EH (cell line): ENCODE results near the gene CPPED1.

Experiments
- DNase-seq: peaks from one replicate; pipeline ENCODE4 v3.0.0-alpha.2; 2015; ENCODE audit warnings: low read depth

CPPED1 gene

DNA sequence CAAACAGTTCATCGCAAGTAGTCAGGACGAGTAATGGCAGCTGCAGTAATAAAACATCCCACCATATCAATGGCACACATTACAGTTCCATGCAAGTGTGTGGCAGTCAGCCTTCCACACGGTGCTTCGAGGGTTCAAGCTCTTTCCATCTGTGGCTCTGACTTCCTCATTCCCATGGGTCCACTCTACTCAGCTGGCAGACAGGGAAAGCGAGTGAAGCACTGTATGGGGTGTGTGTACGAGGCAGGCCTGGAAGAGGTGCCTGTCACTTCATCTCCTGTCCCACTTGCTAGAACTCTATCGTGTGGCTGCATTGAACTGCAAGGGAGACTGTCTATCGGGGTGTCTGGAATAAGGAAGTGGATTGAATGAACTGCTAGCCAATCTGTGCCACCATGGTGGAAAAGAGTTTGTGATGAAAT, 160.6 kb downstream of the CPPED1 start:
- DNase-seq: no peak

DNA sequence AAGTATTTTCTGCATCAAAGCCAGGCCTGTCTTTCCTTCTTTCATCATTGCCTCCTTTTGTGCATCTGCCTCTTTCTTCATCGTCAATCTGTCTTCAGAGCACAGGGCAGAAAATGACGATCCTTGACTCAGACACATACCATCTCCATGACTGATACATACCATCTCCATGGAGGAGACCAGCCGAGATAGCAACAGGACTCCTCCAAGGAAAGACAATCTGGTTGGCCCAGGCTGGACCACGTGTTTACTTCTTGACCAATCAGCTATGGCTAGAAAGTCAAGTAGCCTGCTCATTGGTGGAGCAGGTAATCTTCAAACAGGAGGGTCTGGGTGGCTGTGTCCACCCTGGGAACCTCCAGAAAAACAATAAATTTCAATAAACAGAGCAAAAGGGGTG, 164.6 kb downstream of the CPPED1 start:
- DNase-seq: peak; percentile 85

DNA sequence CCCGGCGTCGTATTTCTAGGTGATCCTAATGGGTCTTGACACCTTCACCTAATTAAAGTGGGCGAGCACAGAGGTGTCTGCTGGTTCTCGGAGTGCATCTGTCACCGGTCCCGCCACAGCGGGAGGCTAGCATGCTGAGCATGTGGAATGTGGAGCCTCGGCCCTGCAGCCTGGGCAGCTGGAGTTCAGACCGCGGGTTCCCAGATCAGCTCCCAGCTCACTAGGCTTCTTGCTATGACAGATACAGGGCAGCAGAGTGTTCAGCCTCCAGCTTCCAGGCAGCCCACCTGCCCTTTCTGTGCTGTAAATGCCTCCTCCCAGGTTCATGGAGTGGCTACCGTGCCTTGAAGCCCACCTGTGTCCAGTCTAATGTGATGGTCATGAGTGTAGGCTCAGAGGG, 166.7 kb downstream of the CPPED1 start:
- peak; percentile 9 for DNase-seq

DNA sequence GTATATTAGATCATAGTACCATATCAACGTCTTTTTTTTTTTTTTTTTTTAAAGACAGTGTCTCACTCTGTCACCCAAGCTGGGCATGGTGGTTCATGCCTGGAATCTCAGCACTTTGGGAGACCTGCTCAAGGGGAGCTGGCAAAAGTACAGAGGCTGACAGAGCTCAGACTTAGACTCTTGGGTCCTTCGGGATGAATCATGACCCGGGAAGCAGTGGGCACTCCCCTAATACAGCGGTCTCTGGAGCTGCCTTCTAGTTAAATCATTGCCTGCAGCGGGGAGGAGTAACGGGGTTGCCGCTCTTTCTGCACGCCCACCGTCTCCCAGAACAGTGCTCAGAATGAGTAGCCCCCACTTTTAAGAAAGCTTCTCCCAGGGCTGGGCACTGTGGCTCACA, 174.4 kb downstream of the CPPED1 start:
- no peak for DNase-seq

DNA sequence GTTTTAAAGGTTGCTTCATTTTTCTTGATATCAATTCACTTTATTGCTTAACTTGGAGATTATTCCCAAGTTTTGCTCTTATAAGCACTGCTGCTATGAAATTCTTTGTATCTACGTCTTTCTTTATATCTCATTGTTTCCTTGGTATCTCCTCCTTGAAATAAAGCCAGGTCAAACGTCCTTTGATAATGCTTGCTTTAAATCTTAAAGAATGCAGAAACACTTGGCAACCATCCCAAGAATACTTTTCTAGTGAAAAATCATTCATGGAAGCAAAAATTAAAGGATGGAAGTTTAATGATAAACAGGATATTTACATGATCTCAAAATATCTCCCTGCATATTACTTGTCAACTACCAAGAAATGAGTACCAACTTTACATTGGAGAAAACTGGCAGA, 175.2 kb downstream of the CPPED1 start:
- peak; percentile 20 for DNase-seq

DNA sequence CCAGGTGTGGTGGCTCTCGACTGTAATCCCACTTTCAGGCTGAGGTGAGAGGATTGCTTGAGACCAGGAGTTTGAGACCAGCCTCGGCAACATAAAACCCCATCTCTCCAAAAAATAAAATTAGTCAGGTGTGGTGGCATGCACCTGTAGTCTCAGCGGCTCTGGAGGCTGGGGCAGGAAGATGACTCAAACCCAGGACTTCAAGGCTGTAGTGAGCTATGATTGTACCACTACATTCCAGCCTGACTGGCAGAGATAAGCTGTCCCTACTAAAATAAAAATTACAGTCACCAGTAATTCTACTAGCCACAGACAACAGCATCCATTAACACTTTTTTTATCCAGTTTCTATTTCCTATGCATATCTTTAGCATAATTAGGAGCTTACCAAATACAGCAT, 176.3 kb downstream of the CPPED1 start:
- DNase-seq: no peak

DNA sequence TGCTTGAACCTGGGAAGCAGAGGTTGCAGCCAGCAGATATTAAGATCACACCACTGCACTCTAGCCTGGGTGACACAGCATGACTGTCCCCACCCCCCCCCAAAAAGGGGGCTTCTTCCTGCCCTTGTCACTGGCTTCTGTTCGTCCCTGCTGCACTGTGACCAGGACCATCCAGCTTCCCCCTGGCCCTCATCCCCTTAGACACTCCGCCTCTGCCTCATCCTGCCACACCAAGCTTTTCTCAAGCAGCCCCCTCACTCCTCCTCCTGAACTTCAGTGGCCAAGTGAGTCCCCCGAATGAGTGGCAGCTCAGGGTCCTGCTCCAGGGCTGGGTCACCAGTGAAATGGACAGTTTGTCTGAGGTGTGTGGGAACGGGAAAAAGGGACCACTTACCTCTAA, 177.3 kb downstream of the CPPED1 start:
- no peak for DNase-seq

DNA sequence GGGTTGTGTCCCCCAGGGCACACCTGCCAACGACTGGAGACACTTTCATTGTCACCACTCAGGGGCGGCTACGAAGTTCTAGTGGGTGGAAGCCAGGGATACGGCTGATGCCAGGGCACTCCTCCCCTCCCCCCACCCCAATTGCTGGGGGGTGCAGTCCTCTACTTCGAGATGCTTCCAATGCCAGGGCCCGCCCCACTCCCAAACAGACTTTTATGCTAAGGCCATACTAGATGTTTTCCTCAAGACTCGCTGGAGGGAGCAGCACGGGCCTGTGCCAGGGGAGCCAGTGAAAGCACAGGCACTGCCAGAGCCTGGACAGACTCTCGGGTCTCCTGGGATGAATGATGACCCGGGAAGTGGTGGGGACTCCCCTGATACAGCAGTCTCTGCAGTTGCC, 178.0 kb downstream of the CPPED1 start:
- no peak for DNase-seq

DNA sequence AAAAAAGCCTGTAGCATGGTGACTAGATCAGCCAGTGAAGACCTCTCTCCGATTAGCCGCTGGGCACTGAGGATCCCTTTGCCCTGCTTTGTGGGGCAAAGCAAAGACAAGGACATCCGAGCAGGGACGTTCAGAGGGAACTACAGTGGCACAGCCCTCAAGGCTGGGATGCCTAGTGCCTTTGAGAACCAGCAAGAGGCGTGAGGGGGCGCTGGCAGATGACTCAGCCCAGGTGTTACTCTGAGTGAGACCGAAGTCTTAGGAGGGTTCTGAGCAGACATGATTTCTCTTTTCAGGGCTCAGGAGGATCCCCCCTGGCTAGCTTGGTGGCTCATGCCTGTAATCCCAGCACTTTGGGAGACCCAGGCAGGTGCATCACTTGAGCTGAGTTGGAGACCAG, 178.6 kb downstream of the CPPED1 start:
- no peak for DNase-seq

DNA sequence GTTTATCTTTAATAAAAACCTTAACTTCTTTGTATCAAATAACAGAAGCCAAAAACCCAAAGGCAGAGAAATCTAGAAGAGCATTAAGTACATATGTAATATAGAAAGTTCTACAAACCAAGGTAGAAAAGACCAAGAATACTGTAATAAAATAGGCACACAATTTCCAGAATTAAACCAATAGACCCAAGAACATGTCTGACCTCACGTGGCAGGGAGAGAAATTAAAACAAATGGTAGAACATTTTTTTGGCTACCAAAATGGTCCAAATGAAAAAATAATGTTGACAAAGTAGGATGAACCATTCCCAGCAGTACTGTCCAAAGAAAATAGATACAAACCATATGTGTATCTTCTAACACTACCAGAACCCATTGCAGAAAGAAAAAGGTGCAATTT, 183.5 kb downstream of the CPPED1 start:
- DNase-seq: no peak

DNA sequence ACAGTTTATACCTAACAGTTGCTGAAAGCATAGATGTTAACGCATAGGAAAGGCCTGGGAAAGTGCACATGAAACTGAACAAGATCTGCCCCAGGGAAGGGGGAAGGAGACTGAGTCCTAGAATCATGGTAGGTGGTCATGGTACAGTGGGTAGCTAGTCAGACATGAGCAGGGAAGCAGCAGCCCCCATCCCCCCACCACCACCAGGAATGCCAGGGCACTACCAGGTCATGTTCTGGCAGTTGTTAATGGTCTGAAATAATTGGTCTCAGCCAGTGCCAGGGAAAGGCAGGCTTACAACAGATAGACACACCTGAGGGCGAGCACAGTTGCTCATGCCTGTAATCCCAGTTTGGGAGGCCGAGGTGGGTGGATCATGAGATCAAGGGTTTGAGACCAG, 185.2 kb downstream of the CPPED1 start:
- no peak for DNase-seq

DNA sequence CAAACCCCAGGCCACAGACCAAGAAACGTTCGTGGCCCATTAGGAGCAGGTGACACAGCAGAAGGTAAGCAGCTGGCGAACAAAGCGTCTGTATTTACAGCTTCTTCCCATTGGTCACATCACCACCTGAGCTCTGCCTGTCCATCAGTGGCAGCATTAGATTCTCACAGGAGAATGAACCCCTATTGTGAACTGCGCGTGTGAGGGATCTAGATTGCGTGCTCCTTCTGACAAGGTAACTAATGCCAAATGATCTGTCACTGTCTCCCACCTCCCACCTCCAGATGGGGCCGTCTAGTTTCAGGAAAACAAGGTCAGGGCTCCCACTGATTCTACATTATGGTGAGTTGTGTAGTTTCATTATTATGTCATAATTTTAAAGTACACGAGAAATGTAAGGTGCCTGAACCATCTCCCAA, 186.3 kb downstream of the CPPED1 start:
- DNase-seq: no peak

DNA sequence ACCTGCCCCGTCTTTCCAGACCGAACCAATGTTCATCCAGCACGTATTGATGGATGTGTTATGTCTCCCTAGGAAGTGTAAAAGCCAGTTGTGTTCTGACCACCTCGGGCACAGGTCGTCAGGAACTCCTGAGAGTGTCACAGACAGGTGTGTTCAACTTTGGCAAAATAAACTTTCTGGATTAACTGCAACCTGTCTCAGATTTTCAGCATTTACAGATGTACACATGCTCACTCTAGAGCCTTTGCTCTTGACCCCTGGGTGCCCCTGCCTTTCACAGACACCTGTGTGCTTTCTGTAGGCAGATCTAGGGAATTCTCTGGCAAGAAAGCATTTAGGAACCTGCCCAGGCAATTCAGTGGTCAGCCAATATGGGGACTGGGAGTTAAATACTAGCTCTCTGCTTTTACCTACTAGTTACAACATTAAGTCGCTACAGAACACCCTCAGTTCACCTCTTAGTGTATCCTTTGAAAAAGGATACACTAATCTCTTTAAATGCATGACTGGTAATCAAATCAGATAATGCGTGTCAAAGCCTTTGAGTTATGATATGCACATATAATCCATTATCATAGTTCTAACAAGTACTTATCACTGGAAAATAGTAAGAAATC, 188.9 kb downstream of the CPPED1 start:
- no peak for DNase-seq

DNA sequence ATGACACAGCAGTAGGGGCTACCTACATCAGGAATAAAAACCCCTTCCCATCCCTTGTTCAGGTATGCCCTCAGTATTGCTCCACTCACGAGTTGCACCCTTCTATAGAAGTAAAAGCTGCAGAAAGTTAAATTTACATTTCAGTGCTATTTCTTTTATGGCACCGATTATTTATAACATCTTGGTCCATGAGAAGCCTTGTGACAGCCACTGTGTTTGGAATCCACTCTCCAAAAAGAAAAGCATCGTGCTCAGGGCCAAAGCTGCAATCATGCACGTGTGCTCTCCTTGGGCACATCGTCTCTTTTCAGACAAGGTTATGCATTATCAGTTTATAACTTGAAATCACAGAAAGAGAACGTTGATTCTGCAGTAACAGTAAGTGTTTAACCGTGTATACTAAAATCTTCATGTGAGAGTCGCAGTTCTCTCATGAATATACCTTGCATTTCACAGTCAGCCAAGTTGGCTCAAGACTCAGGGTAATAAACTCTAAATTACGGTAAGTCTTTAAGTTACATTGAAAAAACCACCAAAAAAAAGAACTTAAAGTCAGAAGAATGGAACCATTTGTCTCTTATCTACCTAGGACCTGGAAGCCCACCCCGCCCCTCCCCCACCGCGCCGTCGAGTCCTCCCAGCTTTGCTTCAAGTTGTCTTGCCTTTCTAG, 189.6 kb downstream of the CPPED1 start:
- no peak for DNase-seq

DNA sequence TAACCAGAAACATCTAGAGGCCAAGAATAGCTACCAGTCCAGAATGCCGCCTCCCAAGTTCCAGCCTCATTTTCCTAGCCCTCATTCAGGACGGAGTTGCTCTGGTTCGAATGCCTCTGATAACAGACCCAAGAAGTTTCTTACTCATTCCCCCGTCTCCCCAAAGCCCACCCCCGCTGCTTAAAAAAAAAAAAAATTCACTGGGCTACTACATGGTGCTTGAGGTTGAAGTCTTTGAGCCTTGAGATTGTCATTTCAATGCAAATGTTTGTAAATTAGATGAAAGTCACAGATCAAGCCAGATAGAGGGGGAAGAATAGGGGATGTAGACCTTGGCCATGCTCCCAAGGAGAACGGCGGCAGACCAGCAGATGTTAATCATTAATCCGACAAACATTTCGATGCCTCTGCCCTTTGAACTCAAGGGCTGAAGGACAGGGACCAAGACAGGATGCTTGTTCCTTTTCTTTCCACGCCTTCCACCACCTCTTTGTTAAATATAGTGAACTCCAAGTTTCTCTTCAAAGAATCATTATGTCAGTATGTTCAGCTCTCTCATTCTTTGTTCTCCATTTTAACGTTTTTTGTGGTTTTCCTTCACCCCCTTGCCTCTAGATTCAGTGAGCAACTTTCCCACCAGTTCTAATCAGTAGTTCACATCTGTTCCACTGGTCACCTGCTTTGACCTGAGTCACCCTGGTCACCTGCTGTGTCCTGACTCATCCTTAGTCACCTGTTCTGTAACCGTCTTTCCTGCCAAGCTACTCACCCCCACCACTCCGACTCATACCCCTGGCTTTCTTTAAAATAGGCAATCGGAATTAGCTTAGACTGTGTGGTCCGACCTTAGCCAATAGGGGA, 190.3 kb downstream of the CPPED1 start:
- DNase-seq: peak; percentile 53

DNA sequence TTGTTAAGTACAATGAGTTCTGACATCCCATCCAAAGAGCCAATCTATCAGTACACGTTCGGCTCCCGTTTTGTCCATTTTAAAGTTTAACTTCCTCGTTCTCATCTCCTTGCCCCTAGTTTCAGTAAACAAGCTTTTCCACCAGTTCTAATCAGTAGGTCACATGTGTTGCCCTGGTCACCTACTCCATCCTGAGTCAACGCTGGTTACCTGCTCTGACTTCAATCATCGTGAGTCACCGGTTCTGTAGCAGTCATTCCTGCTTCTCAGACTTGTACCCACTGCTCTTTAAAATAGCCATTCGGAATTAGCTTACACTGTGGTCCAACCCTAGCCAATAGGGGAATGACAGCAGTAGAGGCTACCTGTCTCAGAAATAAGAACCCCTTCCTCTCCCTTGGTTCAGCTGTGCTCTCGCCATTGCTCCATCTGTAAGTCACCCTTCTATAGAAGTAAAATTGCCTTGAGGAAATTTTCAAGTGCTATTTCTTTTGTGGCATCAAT, 191.0 kb downstream of the CPPED1 start:
- no peak for DNase-seq

DNA sequence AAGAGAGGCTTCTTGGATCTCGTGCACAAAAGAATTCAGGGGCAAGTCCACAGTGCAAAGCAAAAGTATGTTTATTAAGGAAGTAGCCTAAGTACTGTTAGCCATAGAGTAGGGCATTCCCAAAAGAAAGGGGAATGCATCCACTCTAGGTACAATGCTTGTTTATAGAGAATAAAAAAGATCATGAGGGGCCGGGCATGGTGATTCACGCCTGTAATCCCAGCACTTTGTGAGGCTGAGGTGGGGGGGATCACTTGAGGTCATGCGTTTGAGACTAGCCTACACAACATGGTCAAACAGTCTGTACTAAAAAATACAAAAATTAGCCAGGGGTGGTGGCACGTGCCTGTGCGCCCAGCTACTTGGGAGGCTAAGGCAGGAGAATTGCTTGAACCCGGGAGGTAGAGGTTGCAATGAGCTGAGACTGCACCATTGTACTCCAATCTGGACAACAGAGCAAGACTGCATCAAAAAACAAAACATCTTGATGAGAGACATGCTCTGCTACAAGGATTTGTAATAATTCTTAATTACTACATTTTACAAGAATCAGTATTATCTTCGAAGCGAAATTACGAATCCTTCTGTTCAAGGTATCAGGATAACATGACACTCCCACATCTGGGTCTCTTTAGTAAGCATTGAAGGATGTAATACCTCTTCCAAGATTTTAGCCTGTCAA, 191.6 kb downstream of the CPPED1 start:
- no peak for DNase-seq

DNA sequence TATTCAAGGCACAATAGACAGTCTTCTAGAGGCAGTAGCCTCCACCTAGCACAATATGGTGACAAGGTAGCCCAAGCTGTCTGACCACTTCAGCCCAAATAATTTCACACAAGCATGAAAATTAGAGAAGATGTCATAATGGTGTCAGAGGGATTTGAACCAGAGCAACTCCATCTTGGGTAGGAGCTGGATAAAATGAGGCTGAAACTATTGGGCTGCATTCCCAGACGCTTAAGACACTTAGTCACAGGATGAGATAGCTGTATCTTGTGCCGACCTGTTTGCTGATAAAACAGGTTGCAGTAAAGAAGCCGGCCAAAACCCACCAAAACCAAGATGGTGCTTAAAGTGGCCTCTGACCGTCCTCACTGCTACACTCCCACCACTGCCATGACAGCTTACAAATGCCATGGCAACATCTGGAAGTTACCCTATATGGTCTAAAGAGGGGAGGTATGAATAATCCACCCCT, 192.6 kb downstream of the CPPED1 start:
- no peak for DNase-seq

DNA sequence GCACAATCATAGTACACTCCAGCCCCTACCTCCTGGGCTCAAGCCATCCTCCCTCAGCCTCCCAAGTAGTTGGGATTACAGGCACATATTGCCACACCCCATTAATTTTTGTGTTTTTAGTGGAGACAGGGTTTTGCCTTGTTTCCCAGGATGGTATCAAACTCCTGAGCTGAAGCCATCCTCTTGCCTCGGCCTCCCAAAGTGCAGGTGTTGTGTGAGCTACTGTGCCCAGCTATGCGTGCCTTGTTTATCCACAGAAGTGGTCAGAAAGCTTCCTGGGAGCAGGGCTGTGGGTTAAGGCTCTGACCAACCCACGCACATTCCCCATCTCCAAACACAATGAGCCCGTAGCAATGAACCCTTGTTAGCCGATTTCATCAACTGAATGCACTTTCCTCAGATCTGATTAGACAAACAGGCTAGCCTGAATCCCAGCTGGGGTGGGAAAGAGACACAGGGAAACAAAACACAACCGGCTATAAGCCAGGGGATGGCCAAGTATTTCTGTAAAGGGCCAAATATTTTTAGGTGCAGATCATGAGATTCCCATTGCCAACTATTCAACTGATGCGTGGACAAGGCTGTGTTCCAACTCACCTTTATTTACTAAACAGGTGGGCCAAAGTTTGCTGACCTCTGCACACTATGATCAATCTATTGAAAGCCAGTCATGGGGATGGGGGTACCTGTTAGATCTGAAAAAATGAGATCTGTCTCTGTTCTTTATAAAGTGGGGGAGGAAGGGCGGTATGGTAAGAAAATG, 193.6 kb downstream of the CPPED1 start:
- DNase-seq: no peak
